ES-I3 (cell line): ENCODE measurements around the gene FOCAD.
"Not testable (repeated sequence)": the region's sequence is repeated elsewhere in the genome, so short reads cannot be mapped to it uniquely, and the experiment has no call there.

Source experiments
- H3K36me3 ChIP-seq: 2 replicates; pipeline ENCODE4 v1.6.1; 2013; ENCODE audit warnings: mild to moderate bottlenecking, low read length, control low read depth, moderate library complexity; ENCODE audit not compliant: insufficient read depth
- H3K4me1 ChIP-seq: 2 replicates; pipeline ENCODE4 v1.6.1; 2013; ENCODE audit warnings: mild to moderate bottlenecking, control low read depth, low read length; ENCODE audit not compliant: insufficient read depth
- H3K9ac ChIP-seq: 2 replicates; pipeline ENCODE4 v1.6.1; 2013; ENCODE audit warnings: low read depth, mild to moderate bottlenecking, low read length, moderate library complexity
- H3K9me3 ChIP-seq: 2 replicates; pipeline ENCODE4 v1.6.1; 2013; ENCODE audit warnings: mild to moderate bottlenecking, low read length, moderate library complexity; ENCODE audit not compliant: control insufficient read depth, insufficient read depth

Gene FOCAD, protein sequence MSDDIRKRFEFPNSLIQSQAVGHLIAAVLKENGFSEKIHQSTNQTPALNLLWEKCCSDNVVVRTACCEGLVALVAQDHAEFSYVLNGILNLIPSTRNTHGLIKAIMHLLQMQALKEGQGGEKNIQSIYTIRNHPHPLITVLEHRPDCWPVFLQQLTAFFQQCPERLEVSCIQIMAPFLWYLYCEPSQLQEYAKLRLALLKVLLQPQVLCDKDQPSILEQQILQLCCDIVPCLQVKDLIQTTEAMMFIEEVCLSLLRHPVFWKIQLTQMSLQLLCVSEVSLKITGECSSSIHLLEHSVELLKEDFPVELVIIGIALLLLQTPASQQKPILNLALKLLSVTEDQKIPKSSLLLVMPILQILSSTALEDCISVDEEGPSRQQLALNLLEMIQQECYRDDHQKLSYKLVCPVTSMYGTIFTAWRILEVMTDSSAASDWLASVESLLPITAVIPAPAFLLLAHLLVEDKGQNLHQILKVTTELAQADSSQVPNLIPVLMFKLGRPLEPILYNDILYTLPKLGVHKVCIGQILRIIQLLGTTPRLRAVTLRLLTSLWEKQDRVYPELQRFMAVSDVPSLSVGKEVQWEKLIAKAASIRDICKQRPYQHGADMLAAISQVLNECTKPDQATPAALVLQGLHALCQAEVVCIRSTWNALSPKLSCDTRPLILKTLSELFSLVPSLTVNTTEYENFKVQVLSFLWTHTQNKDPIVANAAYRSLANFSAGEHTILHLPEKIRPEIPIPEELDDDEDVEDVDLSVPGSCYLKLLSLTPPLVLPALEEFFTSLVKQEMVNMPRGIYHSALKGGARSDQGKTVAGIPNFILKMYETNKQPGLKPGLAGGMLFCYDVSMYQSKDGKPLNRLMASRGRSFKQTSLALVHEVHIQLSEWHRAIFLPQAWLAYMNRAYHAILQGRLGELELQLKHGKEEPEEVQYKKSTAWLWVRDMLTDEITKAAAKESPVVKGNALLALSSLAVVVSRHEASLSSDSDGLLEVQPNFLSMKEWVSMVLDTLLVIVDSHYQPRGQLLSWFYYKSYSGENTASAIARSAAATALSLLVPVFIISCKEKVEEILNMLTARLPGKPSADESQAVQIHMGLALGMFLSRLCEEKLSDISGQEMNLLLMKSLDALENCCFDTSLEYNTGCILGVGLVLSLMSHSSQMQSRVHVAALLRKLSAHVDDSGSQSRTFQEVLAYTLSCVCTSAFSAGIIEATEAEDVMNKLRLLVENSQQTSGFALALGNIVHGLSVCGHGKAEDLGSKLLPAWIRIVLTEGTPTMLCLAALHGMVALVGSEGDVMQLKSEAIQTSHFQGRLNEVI (N-terminal part only)

DNA sequence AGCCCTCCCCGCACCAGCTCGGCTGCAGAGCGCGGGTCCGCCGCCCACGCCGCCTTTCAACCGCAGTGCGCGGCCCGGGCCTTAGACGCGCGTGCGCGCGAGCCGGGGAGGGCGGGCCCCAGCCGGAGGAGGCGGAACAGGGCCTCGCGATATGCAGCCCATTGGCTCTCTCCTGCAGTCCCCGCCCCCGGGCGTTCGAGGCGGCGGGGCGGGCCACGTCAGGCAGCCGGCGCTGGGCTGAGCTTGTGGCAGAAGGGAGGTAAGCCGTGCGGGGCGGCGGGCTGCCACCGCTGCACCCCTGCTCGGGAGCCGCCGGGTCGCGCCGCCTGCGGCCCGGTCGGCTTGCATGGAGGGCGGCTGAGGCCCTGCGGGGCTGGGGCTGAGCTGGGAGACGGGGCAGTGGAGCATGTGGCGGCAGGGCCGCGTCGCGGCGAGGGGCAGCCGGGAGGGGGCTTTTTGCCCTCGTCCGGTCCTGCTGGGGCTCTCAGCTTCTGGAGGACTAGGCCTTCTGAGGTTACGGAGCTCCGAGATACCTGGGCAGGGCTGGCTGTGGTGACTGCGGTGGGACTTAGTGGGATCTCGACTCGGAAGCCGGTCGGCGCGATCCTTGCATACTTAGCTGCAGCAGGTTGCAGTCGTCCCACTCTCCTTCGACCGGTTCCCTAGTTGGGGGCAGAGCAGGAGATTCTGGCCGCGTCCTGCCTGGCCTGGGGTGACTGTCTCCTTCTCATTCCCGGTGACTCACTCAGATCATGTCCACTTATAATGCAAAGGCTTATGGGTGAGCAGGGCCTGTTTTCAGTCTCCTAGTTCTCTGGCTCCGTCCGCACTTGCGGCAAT, at the start of gene FOCAD:
Gene FOCAD (plus strand): TSS at position 225 of the 840 bp plus-strand sequence. CDS start 31,095 bp downstream, outside the sequence.
- Histone ChIP-seq H3K9me3 (no peaks in the 10 kb centered on the region), H3K36me3 (no peaks in the 10 kb centered on the region), H3K9ac (peak within 1 kb of the TSS; percentile 80), H3K4me1 (no peaks in the 10 kb centered on the region; the same call in none of the 2 replicates)

DNA sequence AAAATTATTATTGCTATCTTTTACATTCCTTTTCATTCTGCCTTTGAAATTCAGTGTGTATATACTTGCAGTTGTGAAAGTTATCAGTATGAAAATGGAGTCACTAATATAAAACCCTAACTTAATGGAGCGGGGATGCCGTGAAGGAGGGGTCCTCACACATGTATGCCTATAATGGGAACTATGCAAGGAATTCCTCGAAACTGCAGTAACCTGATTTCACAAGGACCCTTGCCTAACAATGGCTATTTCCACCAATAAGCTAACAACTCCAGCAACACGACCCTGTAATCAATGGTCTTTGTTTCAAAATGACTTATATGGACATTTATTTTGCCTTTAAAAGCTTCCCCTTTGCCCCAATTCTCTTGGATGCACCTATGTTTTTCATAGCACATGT, 49.2 kb upstream of the FOCAD start:
- no peak overlapping the region for H3K9ac ChIP-seq
- peaks cover 25% of the 10 kb centered on the region for H3K4me1 ChIP-seq
- no peaks in the 10 kb centered on the region for H3K9me3 ChIP-seq
- no peaks in the 10 kb centered on the region for H3K36me3 ChIP-seq

DNA sequence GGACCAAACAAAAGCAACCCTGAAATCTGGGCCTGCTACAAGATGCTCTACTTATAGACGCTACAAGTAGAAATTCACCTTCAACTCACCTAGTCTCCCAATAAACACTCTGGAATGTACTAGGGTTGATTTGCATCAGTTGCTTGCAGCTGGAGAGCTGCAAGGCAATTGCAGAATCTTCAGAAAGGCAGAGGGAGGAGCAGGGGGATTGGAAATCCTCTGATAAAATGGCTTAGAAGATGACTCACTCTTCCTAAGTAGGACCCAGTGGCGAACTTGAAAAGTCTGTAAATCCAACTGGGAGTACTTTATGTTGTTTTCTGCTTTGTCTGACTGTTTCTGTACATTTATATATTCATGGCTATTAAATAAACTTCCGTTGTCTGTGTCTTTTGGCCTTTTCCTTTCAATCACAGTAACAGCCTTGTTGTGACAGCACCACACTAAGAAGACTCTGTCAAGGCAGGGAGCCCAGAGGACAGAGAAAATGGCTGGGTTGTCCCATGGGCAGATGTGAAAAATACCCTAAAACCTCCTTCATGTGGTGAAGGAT, 47.1 kb upstream of the FOCAD start:
- Histone ChIP-seq H3K4me1 (peaks cover 25% of the 10 kb centered on the region), H3K9me3 (no peaks in the 10 kb centered on the region)

DNA sequence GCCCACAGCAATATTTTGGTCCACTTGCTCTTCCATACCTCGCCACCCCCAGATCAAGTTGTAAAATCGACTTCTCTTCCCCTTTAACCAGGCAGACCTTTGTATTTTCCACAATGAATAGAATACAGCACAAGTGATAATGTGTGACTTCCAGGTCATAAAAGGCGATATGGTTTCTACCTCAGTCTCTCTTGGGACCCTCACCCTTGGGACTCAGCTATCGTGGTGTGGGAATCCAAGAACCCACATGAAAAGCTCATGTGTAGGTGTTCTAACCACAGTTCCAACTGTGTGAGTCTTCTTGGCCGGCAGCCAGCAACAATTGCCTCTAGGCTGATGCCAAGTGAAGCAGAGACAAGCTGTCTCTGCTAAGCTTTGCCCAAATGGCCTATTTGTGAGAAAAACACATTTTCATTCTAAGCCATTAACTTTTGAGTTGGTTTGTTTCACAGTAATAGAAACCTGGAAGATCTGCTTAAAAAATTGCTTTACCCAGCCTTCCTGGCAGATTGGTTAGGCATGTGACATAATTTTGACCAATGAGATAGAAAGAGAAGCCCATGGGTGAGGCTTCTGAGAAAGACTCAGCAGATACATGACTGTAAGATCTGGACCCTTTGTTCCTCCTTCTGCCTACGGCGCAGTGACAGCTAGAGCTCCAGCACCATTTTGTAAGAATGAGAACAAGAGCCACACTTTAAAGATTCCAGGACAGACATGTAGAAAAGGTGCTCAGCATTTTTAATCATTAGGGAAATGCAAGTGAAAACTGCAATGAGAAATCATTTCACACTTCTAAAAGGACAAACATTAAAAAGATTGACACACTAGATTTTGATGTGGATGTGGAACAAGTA, 43.5 kb upstream of the FOCAD start:
- no peaks in the 10 kb centered on the region for H3K36me3 ChIP-seq
- peaks cover 18% of the 10 kb centered on the region for H3K4me1 ChIP-seq
- no peaks in the 10 kb centered on the region for H3K9me3 ChIP-seq
- no peak overlapping the region for H3K9ac ChIP-seq

More for the DNA sequence above, 47.1 kb upstream of the FOCAD start:
- Histone ChIP-seq H3K36me3 (no peaks in the 10 kb centered on the region), H3K9ac (no peak overlapping the region)

DNA sequence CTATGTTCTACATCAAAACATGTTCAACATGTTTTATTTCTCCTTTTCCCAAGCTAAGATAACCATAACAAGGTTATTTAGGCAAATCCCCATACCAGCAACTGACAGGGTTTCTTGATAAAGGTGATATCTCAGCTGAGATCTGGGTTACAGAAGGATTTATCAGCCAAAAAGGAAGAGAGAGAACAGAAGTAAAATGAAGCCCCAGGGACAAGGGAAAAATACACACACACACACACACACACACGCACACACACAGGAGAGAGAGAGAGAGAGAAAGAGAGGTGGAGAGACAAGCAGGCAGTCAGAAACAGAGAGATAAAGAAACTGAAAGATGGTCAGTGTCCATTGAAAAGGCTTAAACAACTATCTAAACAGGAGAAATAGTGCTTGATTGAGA, 42.0 kb upstream of the FOCAD start:
- Histone ChIP-seq H3K4me1 (peaks cover 11% of the 10 kb centered on the region), H3K9ac (no peak overlapping the region), H3K9me3 (no peaks in the 10 kb centered on the region), H3K36me3 (no peaks in the 10 kb centered on the region)

DNA sequence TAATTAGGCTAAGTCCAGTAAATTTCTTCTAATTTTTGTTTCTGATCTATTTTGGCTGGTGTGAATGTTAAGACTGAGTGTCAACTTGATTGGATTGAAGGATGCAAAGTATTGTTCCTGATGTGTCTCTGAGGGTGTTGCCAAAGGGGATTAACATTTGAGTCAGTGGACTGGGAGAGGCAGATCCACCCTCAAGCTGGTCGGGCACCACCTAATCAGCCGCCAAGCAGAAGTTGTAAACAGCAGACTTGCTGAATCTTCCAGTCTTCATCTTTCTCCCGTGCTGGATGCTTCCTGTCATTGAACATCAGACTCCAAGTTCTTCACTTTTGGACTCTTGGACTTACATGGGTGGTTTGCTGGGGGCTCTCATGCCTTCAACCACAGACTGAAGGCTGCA, 40.4 kb upstream of the FOCAD start:
- no peaks in the 10 kb centered on the region for H3K36me3 ChIP-seq
- H3K4me1 ChIP-seq = peaks cover 5% of the 10 kb centered on the region; the same call in 1 of the 2 replicates
- no peaks in the 10 kb centered on the region for H3K9me3 ChIP-seq
- H3K9ac ChIP-seq = no peak overlapping the region

DNA sequence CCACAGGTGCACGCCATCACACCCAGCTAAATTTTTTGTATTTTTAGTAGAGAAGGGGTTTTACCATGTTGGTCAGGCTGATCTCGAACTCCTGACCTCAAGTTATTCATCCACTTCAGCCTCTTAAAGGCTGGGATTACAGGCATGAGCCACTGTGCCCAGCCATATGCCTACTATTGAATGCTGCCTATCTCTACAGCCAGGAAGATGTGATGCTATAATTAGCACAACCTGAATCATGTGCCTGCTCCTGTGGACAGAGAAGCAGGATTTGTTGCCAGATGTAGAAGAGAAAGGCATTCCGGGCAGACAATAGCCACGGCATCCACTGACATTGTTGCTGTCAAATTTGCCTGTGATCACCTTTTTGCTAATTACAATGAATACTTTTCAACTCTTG, 37.4 kb upstream of the FOCAD start:
- H3K36me3 ChIP-seq = no peaks in the 10 kb centered on the region
- H3K9ac ChIP-seq = no peak overlapping the region

DNA sequence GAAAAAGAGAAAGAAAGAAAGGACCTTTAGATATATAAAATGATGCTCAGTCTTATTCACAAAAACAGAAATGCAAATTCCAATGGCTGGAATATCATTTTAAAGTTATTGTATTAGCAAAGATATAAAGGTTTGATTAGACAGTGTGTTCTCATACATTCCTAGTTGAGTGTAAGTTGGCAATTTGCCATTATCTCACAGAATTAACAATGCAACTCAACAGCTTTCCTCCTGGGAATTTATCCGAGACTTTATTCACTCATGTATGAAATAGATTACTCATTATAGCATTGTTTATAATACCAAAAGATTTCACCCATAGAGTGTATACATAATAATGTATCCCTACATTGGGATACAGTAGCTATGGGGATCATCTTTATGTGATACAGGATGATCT, 34.7 kb upstream of the FOCAD start:
- no peaks in the 10 kb centered on the region for H3K9me3 ChIP-seq
- peaks cover 5% of the 10 kb centered on the region; the same call in 1 of the 2 replicates for H3K4me1 ChIP-seq
- H3K36me3 ChIP-seq = no peaks in the 10 kb centered on the region
- no peak overlapping the region for H3K9ac ChIP-seq

More for the DNA sequence above, 37.4 kb upstream of the FOCAD start:
- Histone ChIP-seq H3K9me3 (no peaks in the 10 kb centered on the region), H3K4me1 (peaks cover 5% of the 10 kb centered on the region; the same call in 1 of the 2 replicates)

DNA sequence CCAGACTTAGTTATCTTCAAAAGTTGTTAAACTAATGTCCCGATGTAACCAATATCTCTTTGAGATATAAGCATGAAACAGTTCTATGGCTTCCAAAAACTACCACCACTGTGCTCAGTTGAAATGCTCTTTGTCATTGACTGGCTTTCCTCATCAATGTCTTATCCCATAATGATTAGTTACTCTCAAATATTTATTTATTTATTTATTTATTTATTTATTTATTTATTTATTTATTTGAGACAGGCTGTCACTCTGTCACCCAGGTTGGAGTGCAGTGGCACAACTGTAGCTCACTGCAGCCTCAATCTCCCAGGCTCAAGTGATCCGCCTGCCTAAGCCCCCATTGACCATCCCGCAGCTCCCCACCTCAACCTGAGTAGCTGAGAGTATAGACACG, 33.7 kb upstream of the FOCAD start:
- Histone ChIP-seq H3K4me1 (peaks cover 5% of the 10 kb centered on the region; the same call in 1 of the 2 replicates), H3K9ac (no peak overlapping the region), H3K36me3 (no peaks in the 10 kb centered on the region), H3K9me3 (no peaks in the 10 kb centered on the region)

DNA sequence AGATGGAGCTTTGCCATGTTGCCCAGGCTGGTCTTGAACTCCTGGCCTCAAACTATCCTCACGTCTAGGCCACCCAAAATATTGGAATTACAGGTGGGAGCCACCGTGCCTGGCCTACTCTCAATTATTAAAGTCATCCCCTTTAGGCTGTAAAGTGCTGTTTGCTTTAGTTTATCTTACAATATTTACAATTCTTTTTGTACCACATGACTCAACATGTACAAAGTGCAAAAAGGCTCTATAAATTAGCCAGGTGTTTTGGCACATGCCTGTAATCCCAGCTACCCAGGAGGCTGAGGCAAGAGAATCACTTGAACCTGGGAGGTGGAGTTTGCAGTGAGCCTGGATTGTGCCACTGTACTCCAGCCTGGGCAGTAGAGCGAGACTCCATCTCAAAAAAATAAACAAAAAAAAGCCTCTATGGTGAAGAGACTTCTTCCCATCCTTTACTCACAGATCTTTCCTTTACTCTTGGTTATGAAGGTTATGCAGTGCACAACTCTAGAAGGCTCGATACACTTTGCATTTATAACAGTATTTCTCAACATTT, 33.2 kb upstream of the FOCAD start:
- no peaks in the 10 kb centered on the region for H3K9me3 ChIP-seq
- H3K36me3 ChIP-seq = no peaks in the 10 kb centered on the region
- peaks cover 5% of the 10 kb centered on the region; the same call in 1 of the 2 replicates for H3K4me1 ChIP-seq
- no peak overlapping the region for H3K9ac ChIP-seq

DNA sequence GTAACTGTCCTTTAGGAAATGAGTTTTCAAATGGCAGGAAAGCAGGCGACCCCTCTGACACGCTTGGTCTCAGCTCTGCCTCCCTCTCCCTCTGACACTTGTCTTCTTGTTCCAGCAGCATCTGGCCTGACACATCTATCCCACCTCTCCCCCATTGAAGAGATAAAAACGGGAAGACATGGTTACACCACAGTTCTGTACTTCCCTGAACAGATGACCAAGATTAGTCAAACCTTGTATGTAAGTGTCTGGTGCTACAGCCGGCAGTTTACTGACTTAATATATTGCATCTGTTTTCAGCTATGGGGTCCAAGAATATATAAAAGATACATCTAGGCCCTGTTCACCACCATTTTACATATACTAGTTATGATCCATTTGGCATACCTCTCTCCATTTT, 32.1 kb upstream of the FOCAD start:
- no peak overlapping the region for H3K9ac ChIP-seq
- H3K4me1 ChIP-seq = no peaks in the 10 kb centered on the region
- no peaks in the 10 kb centered on the region for H3K9me3 ChIP-seq

DNA sequence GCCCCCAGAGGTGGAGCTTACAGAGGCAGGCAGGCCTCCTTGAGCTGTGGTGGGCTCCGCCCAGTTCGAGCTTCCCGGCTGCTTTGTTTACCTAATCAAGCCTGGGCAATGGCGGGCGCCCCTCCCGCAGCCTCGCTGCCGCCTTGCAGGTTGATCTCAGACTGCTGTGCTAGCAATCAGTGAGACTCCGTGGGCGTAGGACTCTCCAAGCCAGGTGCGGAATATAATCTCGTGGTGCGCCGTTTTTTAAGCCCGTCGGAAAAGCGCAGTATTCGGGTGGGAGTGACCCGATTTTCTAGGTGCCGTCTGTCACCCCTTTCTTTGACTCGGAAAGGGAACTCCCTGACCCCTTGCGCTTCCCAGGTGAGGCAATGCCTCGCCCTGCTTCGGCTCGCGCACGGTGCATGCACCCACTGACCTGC, 25.8 kb upstream of the FOCAD start:
- H3K9ac ChIP-seq = peak overlapping the region; percentile 79

More for the DNA sequence above, 32.1 kb upstream of the FOCAD start:
- no peaks in the 10 kb centered on the region for H3K36me3 ChIP-seq

More for the DNA sequence above, 25.8 kb upstream of the FOCAD start:
- H3K4me1 ChIP-seq = peaks cover 18% of the 10 kb centered on the region
- H3K36me3 ChIP-seq, H3K9me3 ChIP-seq: not testable (repeated sequence)
